Measurements from ENCODE around the gene OSBPL6. TPM values are rescaled to one million over a fixed set of nuclear protein-coding genes. Genes with fewer than 3 reads are reported as not detected.

Gene OSBPL6
- total RNA-seq, 1 experiment from 2014 or later: 4.6 TPM

DNA sequence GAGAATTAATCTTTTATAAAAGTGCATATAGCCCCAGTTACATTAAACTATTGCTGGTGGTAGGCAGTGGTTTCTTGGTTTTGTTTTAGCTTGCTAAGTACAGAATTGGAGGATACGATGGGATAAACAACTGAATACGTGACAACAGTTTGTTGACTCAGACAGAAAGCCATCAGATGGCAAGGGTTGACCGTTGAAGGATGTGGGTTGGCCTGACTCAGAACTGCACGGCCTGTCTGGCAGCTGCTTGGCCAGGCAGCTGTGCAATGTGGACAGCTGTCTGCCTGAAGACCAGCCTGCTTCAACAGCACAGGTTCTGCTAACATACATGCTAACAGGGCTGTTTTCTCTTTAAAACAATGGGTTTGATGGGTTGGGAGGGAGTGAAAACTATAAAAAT lies 210.1 kb downstream of the OSBPL6 start:
- Histone ChIP-seq H3K23me2 (ENCODE audit: insufficient read length, low read depth, low read length, poor library complexity, severe bottlenecking) (no peaks in the 10 kb centered on the region), H4K20me1 (ENCODE audit: control insufficient read depth, insufficient read depth, insufficient read length) (no peaks in the 10 kb centered on the region), H2BK15ac (ENCODE audit: low read depth, low read length) (no peak overlapping the region), H2BK120ac (ENCODE audit: low read depth, low read length, poor library complexity, severe bottlenecking) (no peak overlapping the region), H3K18ac (ENCODE audit: insufficient read length, low read depth, low read length) (no peak overlapping the region), H4K5ac (ENCODE audit: insufficient read length, low read depth, low read length) (no peak overlapping the region), H3K14ac (ENCODE audit: insufficient read depth, low read length) (no peak overlapping the region), H4K91ac (ENCODE audit: insufficient read length, low read depth, low read length) (no peak overlapping the region), H3K27me3 (ENCODE audit: insufficient read depth, low read length) (no peaks in the 10 kb centered on the region), H3K79me2 (ENCODE audit: insufficient read depth, low read length) (no peaks in the 10 kb centered on the region), H3T11ph (ENCODE audit: low read length) (no peak overlapping the region), H3K79me1 (ENCODE audit: insufficient read depth, low read depth, low read length, poor library complexity, severe bottlenecking) (no peaks in the 10 kb centered on the region), H2BK5ac (ENCODE audit: insufficient read length, low read length) (no peak overlapping the region), H3K56ac (ENCODE audit: insufficient read length, low read depth, low read length) (no peak overlapping the region), H2AK5ac (ENCODE audit: insufficient read length, low read length) (no peak overlapping the region), H2BK20ac (ENCODE audit: low read depth, low read length, poor library complexity, severe bottlenecking) (no peak overlapping the region), H3K4ac (ENCODE audit: low read depth, low read length) (no peak overlapping the region), H3K4me2 (ENCODE audit: insufficient read depth, insufficient read length, low read length) (no peak overlapping the region), H3K9ac (ENCODE audit: extremely low read depth, insufficient read length, low read length) (no peak overlapping the region), H2AFZ (ENCODE audit: low read length) (no peak overlapping the region), H3K9me3 (ENCODE audit: control insufficient read depth, low read depth, low read length) (no peaks in the 10 kb centered on the region), H4K8ac (replicated peaks; ENCODE audit: insufficient read length, low read depth, low read length) (no peak overlapping the region), H2BK12ac (ENCODE audit: insufficient read length, low read depth, low read length) (no peak overlapping the region), H3K4me1 (ENCODE audit: insufficient read depth, low read length) (no peaks in the 10 kb centered on the region), H3K23ac (ENCODE audit: insufficient read length, low read depth, low read length) (no peak overlapping the region), H3K27ac (ENCODE audit: insufficient read length, low read depth, low read length) (no peak overlapping the region)
- H3K36me3 Mint-ChIP-seq (ENCODE audit: insufficient read depth in 1 of 3, low read depth in 3 of 3): no peaks in the 10 kb centered on the region
- H3K9me3 Mint-ChIP-seq: no peaks in the 10 kb centered on the region
- DNase-seq: no peak
- peaks cover 3 to 4% of the 10 kb centered on the region in 2 experiments; a peak in 3 of 4 replicates for H3K4me1 Mint-ChIP-seq
- no peak overlapping the region for H3K4me3 Mint-ChIP-seq
- no peak overlapping the region for H3K27ac Mint-ChIP-seq
- WGBS (ENCODE audit: extremely low coverage, insufficient read length, low lambda C conversion rate): no CpG with 5 or more reads among the region's 4 CpGs
- H3K27me3 Mint-ChIP-seq (ENCODE audit: low read depth): no peaks in the 10 kb centered on the region; the same call in none of the 2 replicates
- TF ChIP-seq, protein P1, sequence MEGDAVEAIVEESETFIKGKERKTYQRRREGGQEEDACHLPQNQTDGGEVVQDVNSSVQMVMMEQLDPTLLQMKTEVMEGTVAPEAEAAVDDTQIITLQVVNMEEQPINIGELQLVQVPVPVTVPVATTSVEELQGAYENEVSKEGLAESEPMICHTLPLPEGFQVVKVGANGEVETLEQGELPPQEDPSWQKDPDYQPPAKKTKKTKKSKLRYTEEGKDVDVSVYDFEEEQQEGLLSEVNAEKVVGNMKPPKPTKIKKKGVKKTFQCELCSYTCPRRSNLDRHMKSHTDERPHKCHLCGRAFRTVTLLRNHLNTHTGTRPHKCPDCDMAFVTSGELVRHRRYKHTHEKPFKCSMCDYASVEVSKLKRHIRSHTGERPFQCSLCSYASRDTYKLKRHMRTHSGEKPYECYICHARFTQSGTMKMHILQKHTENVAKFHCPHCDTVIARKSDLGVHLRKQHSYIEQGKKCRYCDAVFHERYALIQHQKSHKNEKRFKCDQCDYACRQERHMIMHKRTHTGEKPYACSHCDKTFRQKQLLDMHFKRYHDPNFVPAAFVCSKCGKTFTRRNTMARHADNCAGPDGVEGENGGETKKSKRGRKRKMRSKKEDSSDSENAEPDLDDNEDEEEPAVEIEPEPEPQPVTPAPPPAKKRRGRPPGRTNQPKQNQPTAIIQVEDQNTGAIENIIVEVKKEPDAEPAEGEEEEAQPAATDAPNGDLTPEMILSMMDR (conservative IDR thresholded peaks at IDR 0.05): no peak

Data from H9 (cell line).